Measurements from ENCODE around the gene GPR146.

DNA sequence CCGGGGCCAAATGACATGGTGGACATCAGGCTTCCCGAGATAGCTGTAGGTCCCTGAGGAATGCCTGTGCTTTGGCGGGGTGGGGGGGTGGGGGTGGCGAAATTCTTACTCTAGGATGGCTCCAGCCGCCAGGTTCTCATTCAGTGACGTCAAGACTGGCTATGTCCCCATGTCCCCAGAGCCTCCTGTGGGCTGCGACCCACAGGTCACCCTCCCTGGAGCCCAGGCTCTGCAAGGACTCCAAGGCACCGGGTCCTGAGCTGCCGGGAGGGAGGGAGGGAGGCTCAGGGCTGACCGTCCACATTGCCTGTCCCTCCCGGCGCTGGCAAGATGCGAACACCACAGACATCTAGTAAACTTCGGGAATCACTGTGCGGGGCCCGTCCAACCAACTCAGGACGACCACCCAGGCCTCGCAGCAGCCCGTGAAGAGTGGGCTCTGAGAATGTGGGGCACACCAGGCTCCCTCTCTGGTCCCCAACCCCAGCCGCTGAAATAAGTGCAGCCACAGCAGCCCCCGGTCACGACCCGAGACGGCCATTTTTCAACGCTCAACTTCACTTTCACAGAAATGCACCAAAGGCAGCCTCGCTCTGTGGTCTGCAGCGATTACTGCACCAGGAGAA is 12.6 kb downstream of the GPR146 start:
- TF ChIP-seq POLR2A (IDR thresholded peaks at IDR 0.05) (no peak), CTCF (IDR thresholded peaks at IDR 0.05) (no peak)

All from thyroid gland (tissue), 4 donors.